Right atrium auricular region (tissue), 2 donors: ENCODE data around the gene MGAT5. TPM values are rescaled to one million over a fixed set of nuclear protein-coding genes. Genes with fewer than 3 reads are reported as not detected.

Experiments used
- DNase-seq: peaks from one replicate; pipeline ENCODE4 v3.0.0-alpha.2; 2019; ENCODE audit warnings: low spot score
- H3K27ac ChIP-seq, 2 donors: fragments of 200-600 bp; sonication (generic); 1 replicate in 1 of 2; 2 replicates in 1 of 2; pipeline ENCODE4 v1.5.1; 2016 to 2019
- H3K27me3 ChIP-seq, 2 donors: fragments of 200-600 bp; sonication (generic); one replicate each; pipeline versions ENCODE4 v1.5.1 to v1.6.0; 2017 to 2019
- H3K36me3 ChIP-seq: fragments of 200-600 bp; sonication (generic); one replicate; pipeline ENCODE4 v1.5.1; 2016
- H3K4me1 ChIP-seq, 2 donors: fragments of 200-600 bp; sonication (generic); one replicate each; pipeline versions ENCODE4 v1.5.1 to v1.6.0; 2017 to 2019
- H3K4me3 ChIP-seq, 2 donors: fragments of 200-600 bp; sonication (generic); 1 replicate in 1 of 2; 2 replicates in 1 of 2; pipeline ENCODE4 v1.5.1; 2017 to 2019; ENCODE audit warnings: mild to moderate bottlenecking in 1 of 2, moderate library complexity in 1 of 2
- H3K9me3 ChIP-seq, 2 donors: fragments of 200-600 bp; sonication (generic); one replicate each; pipeline ENCODE4 v1.5.1; 2019
- total RNA-seq, 2 donors: library from RNA; depleted of rRNA; stranded (reverse); fragments of >200 nt; gene quantifications; one replicate each; pipeline ENCODE4 v1.1.0, GENCODE V29; 2016
- TF ChIP-seq, protein P1 (sequence below), 2 donors: fragments of 200-600 bp; sonication (generic); IDR thresholded peaks; one replicate each; pipeline ENCODE4 v1.5.1; 2019; ENCODE audit warnings: antibody characterized with exemption in 2 of 2

Gene MGAT5
- total RNA-seq, 2 donors from 2014 or later: 56.9 to 91.0 TPM

DNA sequence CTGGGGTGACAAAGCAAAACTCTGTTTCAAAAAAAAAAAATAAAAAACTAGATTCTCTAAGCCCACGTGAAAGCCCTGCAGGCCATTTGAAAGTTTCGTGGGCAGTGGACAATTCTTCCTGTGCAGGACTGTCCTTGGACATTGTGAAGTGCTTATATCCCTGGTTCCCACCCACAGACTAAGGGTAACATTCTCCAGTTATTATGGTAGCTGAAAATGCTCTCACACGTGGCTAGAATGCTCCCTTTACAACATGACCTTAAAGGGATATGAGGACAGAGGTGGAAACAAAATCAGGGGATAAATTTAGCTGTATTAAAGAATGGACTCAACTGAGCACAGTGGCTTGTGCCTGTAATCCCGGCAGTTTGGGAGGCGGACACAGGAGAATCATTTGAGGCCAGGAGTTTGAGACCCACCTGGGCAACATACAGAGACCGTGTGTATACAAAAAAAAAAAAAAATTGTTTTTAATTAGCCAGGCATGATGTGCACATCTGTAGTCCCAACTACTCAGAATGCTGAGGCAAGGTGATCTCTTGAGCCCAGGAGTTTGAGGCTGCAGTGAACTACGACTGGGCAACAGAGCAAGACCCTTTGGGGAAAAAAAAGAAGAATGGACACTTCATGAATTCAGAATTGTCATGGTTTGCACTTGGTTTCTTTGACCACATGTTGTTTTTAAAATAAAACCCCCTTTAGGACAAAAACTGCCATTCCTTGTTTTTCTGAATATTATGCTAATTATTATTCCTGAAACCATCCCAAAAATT is 167.9 kb downstream of the MGAT5 start:
- Histone ChIP-seq H3K27ac (peak overlapping the region; percentile 61 to 86), H3K4me1 (peaks cover 0 to 22% of the 10 kb centered on the region in 2 donors), H3K9me3 (no peaks in the 10 kb centered on the region), H3K36me3 (peaks cover 10% of the 10 kb centered on the region), H3K4me3 (no peak overlapping the region), H3K27me3 (no peaks in the 10 kb centered on the region)
- TF ChIP-seq, protein P1, sequence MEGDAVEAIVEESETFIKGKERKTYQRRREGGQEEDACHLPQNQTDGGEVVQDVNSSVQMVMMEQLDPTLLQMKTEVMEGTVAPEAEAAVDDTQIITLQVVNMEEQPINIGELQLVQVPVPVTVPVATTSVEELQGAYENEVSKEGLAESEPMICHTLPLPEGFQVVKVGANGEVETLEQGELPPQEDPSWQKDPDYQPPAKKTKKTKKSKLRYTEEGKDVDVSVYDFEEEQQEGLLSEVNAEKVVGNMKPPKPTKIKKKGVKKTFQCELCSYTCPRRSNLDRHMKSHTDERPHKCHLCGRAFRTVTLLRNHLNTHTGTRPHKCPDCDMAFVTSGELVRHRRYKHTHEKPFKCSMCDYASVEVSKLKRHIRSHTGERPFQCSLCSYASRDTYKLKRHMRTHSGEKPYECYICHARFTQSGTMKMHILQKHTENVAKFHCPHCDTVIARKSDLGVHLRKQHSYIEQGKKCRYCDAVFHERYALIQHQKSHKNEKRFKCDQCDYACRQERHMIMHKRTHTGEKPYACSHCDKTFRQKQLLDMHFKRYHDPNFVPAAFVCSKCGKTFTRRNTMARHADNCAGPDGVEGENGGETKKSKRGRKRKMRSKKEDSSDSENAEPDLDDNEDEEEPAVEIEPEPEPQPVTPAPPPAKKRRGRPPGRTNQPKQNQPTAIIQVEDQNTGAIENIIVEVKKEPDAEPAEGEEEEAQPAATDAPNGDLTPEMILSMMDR (IDR thresholded peaks at IDR 0.05): no peak
- DNase-seq: no peak

- Histone ChIP-seq H3K27ac (no peak overlapping the region), H3K4me1 (peaks cover 0 to 13% of the 10 kb centered on the region in 2 donors), H3K36me3 (peaks cover 31% of the 10 kb centered on the region), H3K9me3 (no peaks in the 10 kb centered on the region), H3K4me3 (no peak overlapping the region), H3K27me3 (no peaks in the 10 kb centered on the region)
- DNase-seq: no peak
- TF ChIP-seq, protein P1 (IDR thresholded peaks at IDR 0.05): no peak
Observed at GRCh38 chr2:134425724-134426496, 172.0 kb downstream of the MGAT5 start.

- Histone ChIP-seq H3K27ac (no peak overlapping the region), H3K36me3 (peaks cover 39% of the 10 kb centered on the region), H3K4me1 (peaks cover 0 to 6% of the 10 kb centered on the region in 2 donors), H3K27me3 (no peaks in the 10 kb centered on the region), H3K9me3 (no peaks in the 10 kb centered on the region), H3K4me3 (no peak overlapping the region)
- no peak for DNase-seq
- TF ChIP-seq, protein P1 (IDR thresholded peaks at IDR 0.05): no peak
Observed at GRCh38 chr2:134426721-134427120, 172.8 kb downstream of the MGAT5 start.

DNA sequence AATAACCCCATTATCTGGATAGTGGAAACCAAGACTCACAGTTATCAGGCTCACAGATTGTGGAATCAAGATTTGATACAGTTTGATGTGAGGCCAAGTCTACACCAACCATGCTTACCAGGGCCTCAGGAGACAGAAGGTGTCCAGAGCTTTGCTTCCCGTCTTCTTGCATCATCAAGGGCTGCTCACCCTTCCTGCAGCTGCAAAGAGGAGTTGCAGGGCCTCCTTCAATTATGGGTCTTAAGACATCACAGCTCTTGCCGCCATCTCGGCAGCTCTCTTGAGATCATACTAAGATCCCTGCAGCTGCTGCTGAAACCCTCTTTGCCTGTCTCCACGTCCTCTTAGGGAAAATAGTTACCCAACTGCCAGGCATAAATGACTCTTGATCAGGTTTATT is 176.0 kb downstream of the MGAT5 start:
- Histone ChIP-seq H3K36me3 (peaks cover 45% of the 10 kb centered on the region), H3K4me1 (peaks cover 0 to 3% of the 10 kb centered on the region in 2 donors), H3K9me3 (no peaks in the 10 kb centered on the region), H3K27ac (no peak overlapping the region), H3K4me3 (no peak overlapping the region), H3K27me3 (no peaks in the 10 kb centered on the region)
- TF ChIP-seq, protein P1 (IDR thresholded peaks at IDR 0.05): no peak
- no peak for DNase-seq

- TF ChIP-seq, protein P1 (IDR thresholded peaks at IDR 0.05): no peak
- H3K9me3 ChIP-seq: no peaks in the 10 kb centered on the region
- peaks cover 58% of the 10 kb centered on the region for H3K36me3 ChIP-seq
Observed at GRCh38 chr2:134431838-134432434, 178.1 kb downstream of the MGAT5 start.

More at GRCh38 chr2:134431838-134432434, 178.1 kb downstream of the MGAT5 start:
- Histone ChIP-seq H3K27me3 (no peaks in the 10 kb centered on the region), H3K4me3 (no peak overlapping the region), H3K27ac (peak overlapping the region in 1 of 2 donors; percentile 14), H3K4me1 (peaks cover 0 to 3% of the 10 kb centered on the region in 2 donors)
- no peak for DNase-seq
